GM18867 (cell line): ENCODE data around the gene CBLL1.

Experiments
- ATAC-seq: cut with Tn5 transposase; IDR thresholded peaks from one replicate; pipeline ENCODE4 v1.9.1; 2021; ENCODE audit warnings: mild to moderate bottlenecking, moderate library complexity; ENCODE audit not compliant: unreplicated experiment

CBLL1 gene

GRCh38 chr7:107809179-107809578 lies 65.2 kb downstream of the CBLL1 start:
- no peak for ATAC-seq

DNA sequence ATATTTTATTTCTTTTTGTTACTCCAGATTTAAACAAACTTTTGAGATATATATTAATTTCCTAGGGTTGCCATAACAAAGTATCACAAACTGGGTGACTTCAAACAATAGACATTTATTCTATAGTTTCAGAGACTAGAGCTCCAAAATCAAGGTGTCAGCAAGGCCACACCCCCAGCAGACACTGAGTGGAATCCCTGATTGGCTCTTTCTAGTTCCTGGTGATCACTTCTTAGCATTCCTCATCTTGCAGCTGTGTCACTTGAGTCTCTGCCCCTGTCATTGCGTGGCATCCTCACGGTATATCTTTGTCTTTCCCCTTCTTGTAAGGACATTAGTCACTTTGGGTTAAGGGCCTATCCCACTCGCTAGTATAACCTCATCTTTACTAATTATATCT lies 66.7 kb downstream of the CBLL1 start:
- no peak for ATAC-seq
